Stimulated activated CD8-positive, alpha-beta memory T cell treated with anti-CD3 and anti-CD28 coated beads, Interleukin-4, amount 100 ng/mL, for 1 hour (primary cell): Measurements from ENCODE around the gene INO80B.
"Not testable (repeated sequence)": the region's sequence is repeated elsewhere in the genome, so short reads cannot be mapped to it uniquely, and the experiment has no call there.

Source experiments
- DNase-seq, 2 donors: peaks; one replicate each; pipeline ENCODE4 v3.0.0-alpha.2; 2020; ENCODE audit warnings: low read depth in 2 of 2, low spot score in 1 of 2

Gene INO80B

GRCh38 chr2:74454654-74455511 lies at the start of gene INO80B:
TSS of gene INO80B (plus strand) at chr2:74455087. CDS start at chr2:74455117, 30 bp downstream.
- peak; percentile 83 to 94 for DNase-seq

- no peak for DNase-seq
Measured at GRCh38 chr2:74406035-74406434, 48.9 kb upstream of the INO80B start.

- no peak for DNase-seq
Measured at GRCh38 chr2:74407682-74408081, 47.2 kb upstream of the INO80B start.

GRCh38 chr2:74413001-74413698 lies 41.7 kb upstream of the INO80B start:
- DNase-seq, result no peak

- DNase-seq, result no peak
Measured at GRCh38 chr2:74414441-74414840, 40.4 kb upstream of the INO80B start.

GRCh38 chr2:74414881-74415761 lies 39.8 kb upstream of the INO80B start:
- DNase-seq, result no peak

GRCh38 chr2:74415762-74416395 lies 39.0 kb upstream of the INO80B start:
- no peak for DNase-seq

- no peak for DNase-seq
Measured at GRCh38 chr2:74416778-74417177, 38.1 kb upstream of the INO80B start.

- no peak for DNase-seq
Measured at GRCh38 chr2:74417197-74417596, 37.7 kb upstream of the INO80B start.

- no peak for DNase-seq
Measured at GRCh38 chr2:74417763-74418162, 37.1 kb upstream of the INO80B start.

GRCh38 chr2:74418312-74418711 lies 36.6 kb upstream of the INO80B start:
- no peak for DNase-seq

- DNase-seq, result no peak
Measured at GRCh38 chr2:74419345-74419744, 35.5 kb upstream of the INO80B start.

- no peak for DNase-seq
Measured at GRCh38 chr2:74420006-74420405, 34.9 kb upstream of the INO80B start.

- DNase-seq, result not testable (repeated sequence)
Measured at GRCh38 chr2:74420443-74421103, 34.3 kb upstream of the INO80B start.

GRCh38 chr2:74421221-74421870 lies 33.5 kb upstream of the INO80B start, which contains the start of the genes C2orf81 and WDR54:
TSS of gene C2orf81 (minus strand) at chr2:74421619. CDS start at chr2:74421560, 59 bp downstream.
TSS of gene WDR54 (plus strand) at chr2:74421730. CDS start at chr2:74422154, 424 bp downstream.
- peak; percentile 86 to 87 for DNase-seq

GRCh38 chr2:74423231-74424095 lies 31.4 kb upstream of the INO80B start:
- DNase-seq, result no peak

- DNase-seq, result no peak
Measured at GRCh38 chr2:74424139-74424992, 30.5 kb upstream of the INO80B start.

- DNase-seq, result no peak
Measured at GRCh38 chr2:74424995-74425406, 29.9 kb upstream of the INO80B start.
